ENCODE measurements around the gene YPEL1. TPM values are rescaled to one million over a fixed set of nuclear protein-coding genes. Genes with fewer than 3 reads are reported as not detected.

Gene YPEL1
- total RNA-seq, 4 donors from 2014 or later: 3.1 to 16.5 (median 8.6) TPM

GRCh38 chr22:21759646-21760376 is 24.2 kb upstream of the YPEL1 start:
- TF ChIP-seq CTCF (IDR thresholded peaks at IDR 0.05; ENCODE audit: low read depth): no peak

GRCh38 chr22:21759093-21759492 is 23.5 kb upstream of the YPEL1 start:
- TF ChIP-seq CTCF (IDR thresholded peaks at IDR 0.05; ENCODE audit: low read depth): no peak

- no peak for TF ChIP-seq CTCF (IDR thresholded peaks at IDR 0.05; ENCODE audit: low read depth)
Observed at GRCh38 chr22:21758091-21758864, 22.7 kb upstream of the YPEL1 start.

GRCh38 chr22:21755851-21756284 is 20.3 kb upstream of the YPEL1 start:
- TF ChIP-seq CTCF (IDR thresholded peaks at IDR 0.05; ENCODE audit: low read depth): no peak

GRCh38 chr22:21754523-21754922 is 18.9 kb upstream of the YPEL1 start:
- TF ChIP-seq CTCF (IDR thresholded peaks at IDR 0.05; ENCODE audit: low read depth): no peak

- no peak for TF ChIP-seq CTCF (IDR thresholded peaks at IDR 0.05; ENCODE audit: low read depth)
Observed at GRCh38 chr22:21753374-21754111, 17.9 kb upstream of the YPEL1 start.

- TF ChIP-seq CTCF (IDR thresholded peaks at IDR 0.05; ENCODE audit: low read depth): no peak
Observed at GRCh38 chr22:21752276-21752675, 16.7 kb upstream of the YPEL1 start.
